ENCODE measurements around the gene TCF12. TPM values are rescaled to one million over a fixed set of nuclear protein-coding genes. Genes with fewer than 3 reads are reported as not detected.
"Not testable (repeated sequence)": the region's sequence is repeated elsewhere in the genome, so short reads cannot be mapped to it uniquely, and the experiment has no call there.

Gene TCF12
- total RNA-seq, 1 experiment from 2014 or later, result 125 TPM

DNA sequence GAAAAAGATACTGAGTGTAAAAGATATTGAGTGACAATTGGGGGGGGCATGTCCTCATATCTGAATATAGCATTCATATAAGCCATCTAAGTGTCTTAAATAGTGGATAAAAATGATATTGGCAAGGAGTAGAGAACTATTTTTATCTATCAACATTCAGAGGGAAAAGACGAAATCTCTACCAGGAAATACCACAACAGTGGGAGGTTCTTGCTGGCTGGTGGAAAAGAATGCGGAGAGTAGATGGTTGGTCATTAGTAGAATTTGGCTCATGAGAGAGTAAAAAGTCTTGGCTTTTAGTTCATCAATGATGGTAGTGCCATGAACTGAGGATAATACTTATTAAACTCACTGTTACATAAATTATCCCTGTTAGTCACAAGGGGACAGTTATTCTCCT is 4.8 kb upstream of the TCF12 start:
- DNase-seq (ENCODE audit: extremely low read depth, low read depth), result no peak

GRCh38 chr15:56915888-56916287 is 2.6 kb upstream of the TCF12 start:
- no peak for DNase-seq (ENCODE audit: extremely low read depth, low read depth)

GRCh38 chr15:56916825-56917477 is 1.5 kb upstream of the TCF12 start:
- no peak for DNase-seq (ENCODE audit: extremely low read depth, low read depth)

- DNase-seq (ENCODE audit: extremely low read depth, low read depth), result no peak
Measured at GRCh38 chr15:56917652-56918045, 795 bp upstream of the TCF12 start.

- peak; percentile 41 for DNase-seq (ENCODE audit: extremely low read depth, low read depth)
Measured at GRCh38 chr15:56919031-56919608, 676 bp downstream of the TCF12 start.

- no peak for DNase-seq (ENCODE audit: extremely low read depth, low read depth)
Measured at GRCh38 chr15:56919609-56920366, 1.3 kb downstream of the TCF12 start.

DNA sequence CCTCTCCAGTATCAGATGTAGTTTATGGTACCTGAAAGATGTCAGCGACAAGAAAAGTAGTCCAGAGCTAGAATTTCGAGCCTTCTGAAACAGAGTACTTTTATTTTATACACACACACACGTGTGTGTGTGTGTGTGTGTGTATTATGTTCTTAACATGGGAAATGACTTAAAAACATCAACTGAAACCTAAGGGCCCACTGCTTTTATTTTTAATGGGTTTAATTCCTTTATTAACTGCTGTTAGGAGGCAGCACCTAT is 1.9 kb downstream of the TCF12 start:
- no peak for DNase-seq (ENCODE audit: extremely low read depth, low read depth)

- no peak for DNase-seq (ENCODE audit: extremely low read depth, low read depth)
Measured at GRCh38 chr15:56923174-56923591, 4.7 kb downstream of the TCF12 start.

DNA sequence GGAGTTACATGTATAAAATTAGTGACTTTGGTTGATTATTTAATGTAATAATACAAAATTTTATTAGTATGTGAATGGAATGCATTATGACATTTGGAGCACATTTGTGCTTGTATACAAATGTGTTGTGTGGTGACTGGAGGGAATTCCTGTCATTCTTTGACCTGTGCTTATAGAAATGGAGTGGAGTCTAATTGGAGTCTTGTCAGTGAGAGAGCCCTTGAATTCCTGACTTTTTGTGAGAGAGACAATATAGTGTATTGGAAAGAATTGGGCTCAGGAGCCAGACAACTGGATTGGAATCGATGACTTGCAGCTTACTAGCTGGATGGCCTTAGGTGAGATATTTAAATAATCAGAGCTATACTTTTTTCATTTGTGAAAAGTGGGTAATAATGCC is 9.4 kb downstream of the TCF12 start:
- DNase-seq (ENCODE audit: extremely low read depth, low read depth), result no peak

GRCh38 chr15:56929399-56929798 is 11.0 kb downstream of the TCF12 start:
- DNase-seq (ENCODE audit: extremely low read depth, low read depth), result no peak

GRCh38 chr15:56929933-56930332 is 11.5 kb downstream of the TCF12 start:
- no peak for DNase-seq (ENCODE audit: extremely low read depth, low read depth)

- DNase-seq (ENCODE audit: extremely low read depth, low read depth), result no peak
Measured at GRCh38 chr15:56930669-56931313, 12.3 kb downstream of the TCF12 start.

- DNase-seq (ENCODE audit: extremely low read depth, low read depth), result no peak
Measured at GRCh38 chr15:56931639-56932508, 13.4 kb downstream of the TCF12 start.

- DNase-seq (ENCODE audit: extremely low read depth, low read depth), result not testable (repeated sequence)
Measured at GRCh38 chr15:56932509-56932868, 14.0 kb downstream of the TCF12 start.

GRCh38 chr15:56933410-56933809 is 15.0 kb downstream of the TCF12 start:
- no peak for DNase-seq (ENCODE audit: extremely low read depth, low read depth)

DNA sequence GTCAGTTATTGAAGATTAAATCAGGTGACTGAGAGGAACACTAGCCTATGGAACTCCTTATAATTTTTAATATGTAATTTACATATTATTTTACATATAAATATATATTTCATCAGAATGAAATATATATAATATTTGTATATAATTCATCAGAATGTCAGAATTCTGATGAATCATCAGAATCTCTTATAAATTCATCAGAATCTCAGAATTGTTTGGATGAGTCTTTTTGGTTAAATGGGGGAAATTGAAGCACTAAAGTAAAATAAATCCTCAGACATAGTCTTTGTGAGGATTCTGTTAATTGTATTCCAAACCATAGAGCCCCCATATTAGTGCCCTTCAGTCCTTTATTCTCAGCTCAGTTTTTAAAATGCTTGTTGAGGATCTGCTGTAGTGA is 15.4 kb downstream of the TCF12 start:
- DNase-seq (ENCODE audit: extremely low read depth, low read depth), result no peak

GRCh38 chr15:56934269-56934668 is 15.8 kb downstream of the TCF12 start:
- no peak for DNase-seq (ENCODE audit: extremely low read depth, low read depth)

- no peak for DNase-seq (ENCODE audit: extremely low read depth, low read depth)
Measured at GRCh38 chr15:56936929-56937328, 18.5 kb downstream of the TCF12 start.

DNA sequence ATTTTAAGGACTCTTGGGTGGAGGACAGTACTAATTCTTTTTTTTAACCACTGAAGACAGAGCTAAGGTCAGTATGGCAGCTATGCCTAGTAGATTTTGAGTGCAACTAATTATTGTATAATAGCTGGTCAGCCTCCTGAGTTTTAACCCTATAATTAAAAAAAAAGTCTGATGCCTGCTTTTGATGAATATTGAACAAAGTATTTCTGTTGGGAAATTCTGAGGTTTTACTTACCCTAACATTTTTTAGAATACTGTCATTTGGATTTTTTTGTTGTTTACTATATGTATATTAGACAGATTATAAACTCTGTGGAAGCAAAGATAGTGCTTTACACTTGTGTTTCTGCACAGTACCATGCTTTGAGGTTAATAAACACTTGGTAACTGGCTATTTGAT is 20.8 kb downstream of the TCF12 start:
- no peak for DNase-seq (ENCODE audit: extremely low read depth, low read depth)

GRCh38 chr15:56940388-56940787 is 21.9 kb downstream of the TCF12 start:
- no peak for DNase-seq (ENCODE audit: extremely low read depth, low read depth)

DNA sequence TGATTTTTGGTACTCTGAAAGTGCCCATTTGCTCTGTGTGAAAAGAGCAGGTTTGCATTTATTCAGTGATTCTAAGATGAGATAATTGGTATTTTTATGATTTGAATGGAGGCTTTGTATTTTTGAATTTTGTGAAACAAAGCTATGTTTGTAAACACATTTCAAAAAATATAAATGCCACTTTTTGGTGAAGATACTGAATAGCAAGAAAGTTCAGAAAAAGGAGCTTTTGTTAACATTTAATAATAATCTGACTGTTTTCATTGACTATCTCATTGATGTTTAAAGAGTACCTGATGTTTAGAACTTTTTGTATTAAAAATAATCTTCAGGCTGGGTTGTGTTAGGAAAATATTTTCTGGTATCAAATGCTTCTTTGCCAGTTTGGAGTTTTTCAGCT is 23.7 kb downstream of the TCF12 start:
- no peak for DNase-seq (ENCODE audit: extremely low read depth, low read depth)
